Thyroid gland (tissue), 4 donors: ENCODE data around the gene LTC4S. TPM values are rescaled to one million over a fixed set of nuclear protein-coding genes. Genes with fewer than 3 reads are reported as not detected.

Source experiments
- DNase-seq, 2 donors: peaks; one replicate each; pipeline ENCODE4 v3.0.0-alpha.2; 2019
- H3K27ac ChIP-seq, 3 donors: fragments of 200-600 bp; sonication (generic); 1 replicate in 2 of 3; 2 replicates in 1 of 3; pipeline ENCODE4 v1.5.1; 2016 to 2019; ENCODE audit warnings: mild to moderate bottlenecking in 1 of 3, moderate library complexity in 1 of 3
- H3K27me3 ChIP-seq: fragments of 200-600 bp; sonication (generic); one replicate; pipeline ENCODE4 v1.5.1; 2019
- H3K36me3 ChIP-seq, 2 donors: fragments of 200-600 bp; sonication (generic); one replicate each; pipeline ENCODE4 v1.5.1; 2016 to 2019
- H3K4me1 ChIP-seq, 2 donors: fragments of 200-600 bp; sonication (generic); one replicate each; pipeline ENCODE4 v1.5.1; 2017 to 2019
- H3K4me3 ChIP-seq, 3 donors: fragments of 200-600 bp; sonication (generic); replicated peaks in 1 of 3; 1 replicate in 2 of 3; 2 replicates in 1 of 3; pipeline ENCODE4 v1.5.1; 2016; ENCODE audit warnings: mild to moderate bottlenecking in 1 of 3
- H3K9me3 ChIP-seq: fragments of 200-600 bp; sonication (generic); one replicate; pipeline ENCODE4 v1.5.1; 2017
- CTCF ChIP-seq, 6 experiments: fragments of 200-600 bp in 3 of 6; fragments of 450-650 bp in 3 of 6; sonication (generic) in 3 of 6; IDR thresholded peaks; one replicate each; pipeline ENCODE4 v1.5.1; 2016 to 2019; ENCODE audit warnings: antibody characterized with exemption in 6 of 6, mild to moderate bottlenecking in 2 of 6, inconsistent platforms in 1 of 6, moderate library complexity in 1 of 6
- POLR2A ChIP-seq, 2 donors: fragments of 450-650 bp; IDR thresholded peaks; one replicate each; pipeline ENCODE4 v1.6.1; 2017; ENCODE audit warnings: antibody characterized with exemption in 2 of 2, mild to moderate bottlenecking in 2 of 2, moderate library complexity in 1 of 2
- WGBS, 2 donors: methylation state at CpG; one replicate each; pipeline ENCODE4 v1.1.5; 2017; 5-methylcytosine and 5-hydroxymethylcytosine counted together
- intact Hi-C: fragments of 100-400 bp; cut with DNase I; formaldehyde crosslinking; loops from one replicate; pipeline ENCODE4 v1.15.1; 2023
- total RNA-seq, 4 donors: library from RNA; depleted of rRNA; stranded (reverse); fragments of >200 nt; gene quantifications; one replicate each; pipeline ENCODE4 v1.2.3, GENCODE V29; 2016

The LTC4S gene
- total RNA-seq, 4 donors from 2014 or later: 6.4 to 28.2 (median 15.9) TPM

GRCh38 chr5:179794171-179794570 lies 385 bp downstream of the LTC4S start:
- no peak overlapping the region for H3K4me3 ChIP-seq
- intact Hi-C loops: no loop called here
- 71% methylated on average over 3 of the region's 3 CpGs; no CpG with 5 or more reads in 1 of the 2 donors for WGBS, 2 donors
- TF ChIP-seq CTCF (IDR thresholded peaks at IDR 0.05) (no peak), POLR2A (IDR thresholded peaks at IDR 0.05) (no peak)
- H3K27me3 ChIP-seq: no peaks in the 10 kb centered on the region
- H3K9me3 ChIP-seq: no peaks in the 10 kb centered on the region
- no peak for DNase-seq
- peak overlapping the region in 2 of 3 donors; percentile 73 to 90 for H3K27ac ChIP-seq
- H3K36me3 ChIP-seq: peaks cover 16 to 20% of the 10 kb centered on the region in 2 donors
- peaks cover 27 to 49% of the 10 kb centered on the region in 2 donors for H3K4me1 ChIP-seq

- Histone ChIP-seq H3K4me3 (no peak overlapping the region), H3K9me3 (no peaks in the 10 kb centered on the region), H3K27ac (peak overlapping the region in 2 of 3 donors; percentile 73 to 90), H3K27me3 (no peaks in the 10 kb centered on the region), H3K4me1 (peaks cover 27 to 49% of the 10 kb centered on the region in 2 donors), H3K36me3 (peaks cover 20 to 24% of the 10 kb centered on the region in 2 donors)
- no peak for TF ChIP-seq CTCF (IDR thresholded peaks at IDR 0.05)
- no peak for TF ChIP-seq POLR2A (IDR thresholded peaks at IDR 0.05)
- intact Hi-C loops: no loop called here
- 82 to 89% methylated on average over 3 of the region's 3 CpGs for whole genome bisulfite sequencing, 2 donors
- peak in 1 of 2 donors; percentile 3 for DNase-seq
Measured at GRCh38 chr5:179794575-179794974, 789 bp downstream of the LTC4S start.

GRCh38 chr5:179795049-179795862 lies 1.5 kb downstream of the LTC4S start:
- peak; percentile 81 to 86 for DNase-seq
- H3K4me3 ChIP-seq: peak overlapping the region; percentile 56 to 89 (median 58)
- H3K4me1 ChIP-seq: peaks cover 27 to 49% of the 10 kb centered on the region in 2 donors
- TF ChIP-seq POLR2A (IDR thresholded peaks at IDR 0.05) (no peak), CTCF (IDR thresholded peaks at IDR 0.05) (peak in 1 of 6 experiments; percentile 2)
- no peaks in the 10 kb centered on the region for H3K9me3 ChIP-seq
- H3K27me3 ChIP-seq: no peaks in the 10 kb centered on the region
- peak overlapping the region; percentile 73 to 90 (median 87) for H3K27ac ChIP-seq
- peaks cover 24 to 31% of the 10 kb centered on the region in 2 donors for H3K36me3 ChIP-seq
- intact Hi-C loops: loop anchor here (5.0 kb wide), 2 partner anchors 33 to 62 kb away; partner anchors contain the start of gene MRNIP
- 21 to 60% methylated on average over 4 to 14 of the region's 53 CpGs for WGBS, 2 donors

- Histone ChIP-seq H3K27me3 (no peaks in the 10 kb centered on the region), H3K27ac (peak overlapping the region; percentile 73 to 90 (median 87)), H3K4me3 (peak overlapping the region; percentile 56 to 89 (median 58)), H3K36me3 (peaks cover 24 to 38% of the 10 kb centered on the region in 2 donors), H3K4me1 (peaks cover 27 to 49% of the 10 kb centered on the region in 2 donors), H3K9me3 (no peaks in the 10 kb centered on the region)
- 12 to 36% methylated on average over 11 to 36 of the region's 113 CpGs for WGBS, 2 donors
- peak; percentile 86 to 87 for DNase-seq
- intact Hi-C loops: loop anchor here (5.0 kb wide), 2 partner anchors 34 to 61 kb away; partner anchors contain the start of gene MRNIP
- TF ChIP-seq CTCF (IDR thresholded peaks at IDR 0.05) (peak; percentile 20 to 94 (median 86)), POLR2A (IDR thresholded peaks at IDR 0.05) (peak in 1 of 2 donors; percentile 55)
Measured at GRCh38 chr5:179795863-179796833, 2.4 kb downstream of the LTC4S start.
